GM18520 (cell line): ENCODE results near the gene SAA2.
"Not testable (repeated sequence)": the region's sequence is repeated elsewhere in the genome, so short reads cannot be mapped to it uniquely, and the experiment has no call there.

Experiments
- ATAC-seq: cut with Tn5 transposase; IDR thresholded peaks from one replicate; pipeline ENCODE4 v1.9.1; 2021; ENCODE audit not compliant: unreplicated experiment

Gene SAA2

DNA sequence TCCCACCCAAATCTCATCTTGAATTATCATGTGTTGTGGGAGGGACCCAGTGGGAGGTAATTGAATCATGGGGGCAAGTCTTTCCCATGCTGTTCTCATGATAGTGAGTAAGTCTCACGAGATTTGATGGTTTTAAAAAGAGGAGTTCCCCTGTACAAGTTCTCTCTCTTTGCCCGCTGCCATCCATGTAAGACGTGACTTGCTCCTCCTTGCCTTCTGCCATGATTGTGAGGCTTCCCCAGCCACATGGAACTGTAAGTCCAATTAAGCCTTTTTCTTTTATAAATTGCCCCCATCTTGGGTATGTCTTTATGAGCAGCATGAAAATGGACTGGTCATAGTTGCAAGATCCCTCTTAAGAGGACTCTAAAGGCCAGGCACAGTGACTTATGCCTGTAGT lies 50.7 kb downstream of the SAA2 start:
- ATAC-seq, result not testable (repeated sequence)

DNA sequence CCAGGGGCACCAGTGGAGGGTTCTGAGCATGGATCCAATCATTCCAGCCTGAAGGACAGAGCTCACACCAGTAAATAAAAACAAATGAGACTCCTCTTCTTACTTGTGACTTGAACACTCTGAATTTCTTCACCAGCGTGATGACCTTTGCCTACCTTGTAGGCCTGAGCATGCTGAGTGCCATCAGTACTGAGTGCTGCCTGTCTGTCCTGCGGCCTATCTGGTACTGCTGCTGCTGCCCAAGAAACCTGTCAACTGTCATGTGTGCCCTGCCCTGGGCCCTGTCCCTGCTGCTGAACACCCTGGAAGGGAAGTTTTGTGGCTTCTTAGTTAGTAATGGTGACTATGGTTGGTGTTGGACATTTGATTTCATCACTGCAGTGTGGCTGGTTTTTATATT lies 51.9 kb downstream of the SAA2 start:
- no peak for ATAC-seq
